Measurements from ENCODE around the gene FRMD5. TPM values are rescaled to one million over a fixed set of nuclear protein-coding genes. Genes with fewer than 3 reads are reported as not detected.
"Not testable (repeated sequence)": the region's sequence is repeated elsewhere in the genome, so short reads cannot be mapped to it uniquely, and the experiment has no call there.

The FRMD5 gene
- total RNA-seq, 1 experiment from 2014 or later, result 3.9 TPM

GRCh38 chr15:43831519-43832052 is 363.5 kb downstream of the FRMD5 start:
- not testable (repeated sequence) for H3K4me1 ChIP-seq (ENCODE audit: insufficient read depth, low read length); H3K79me2 ChIP-seq (ENCODE audit: insufficient read depth, low read length); H3K27me3 ChIP-seq (ENCODE audit: insufficient read depth, low read length); H3K18ac ChIP-seq (ENCODE audit: insufficient read length, low read depth, low read length); H2BK15ac ChIP-seq (ENCODE audit: low read depth, low read length); H3K23ac ChIP-seq (ENCODE audit: insufficient read length, low read depth, low read length); H3K4ac ChIP-seq (ENCODE audit: low read depth, low read length); H3K14ac ChIP-seq (ENCODE audit: insufficient read depth, low read length); H3K27me3 Mint-ChIP-seq (ENCODE audit: low read depth); H2BK20ac ChIP-seq (ENCODE audit: low read depth, low read length, poor library complexity, severe bottlenecking); H3K9me3 Mint-ChIP-seq; H2BK120ac ChIP-seq (ENCODE audit: low read depth, low read length, poor library complexity, severe bottlenecking); H4K20me1 ChIP-seq (ENCODE audit: control insufficient read depth, insufficient read depth, insufficient read length); H3K9ac ChIP-seq (ENCODE audit: extremely low read depth, insufficient read length, low read length); H2BK12ac ChIP-seq (ENCODE audit: insufficient read length, low read depth, low read length); DNase-seq; H3K9me3 ChIP-seq (ENCODE audit: control insufficient read depth, low read depth, low read length); H3K56ac ChIP-seq (ENCODE audit: insufficient read length, low read depth, low read length); H3K4me3 Mint-ChIP-seq; H2AK5ac ChIP-seq (ENCODE audit: insufficient read length, low read length); H3T11ph ChIP-seq (ENCODE audit: low read length); H4K8ac ChIP-seq (replicated peaks; ENCODE audit: insufficient read length, low read depth, low read length); H3K23me2 ChIP-seq (ENCODE audit: insufficient read length, low read depth, low read length, poor library complexity, severe bottlenecking); H3K4me2 ChIP-seq (ENCODE audit: insufficient read depth, insufficient read length, low read length); H4K5ac ChIP-seq (ENCODE audit: insufficient read length, low read depth, low read length); H3K27ac ChIP-seq (ENCODE audit: insufficient read length, low read depth, low read length); H2BK5ac ChIP-seq (ENCODE audit: insufficient read length, low read length); H2AFZ ChIP-seq (ENCODE audit: low read length); H3K79me1 ChIP-seq (ENCODE audit: insufficient read depth, low read depth, low read length, poor library complexity, severe bottlenecking); H4K91ac ChIP-seq (ENCODE audit: insufficient read length, low read depth, low read length)
- Mint-ChIP-seq H3K4me1 (peaks cover 10 to 14% of the 10 kb centered on the region in 2 experiments), H3K27ac (peak overlapping the region in 1 of 3 experiments; percentile 34; a peak in 3 of 7 replicates), H3K36me3 (ENCODE audit: insufficient read depth in 1 of 3, low read depth in 3 of 3) (peaks cover 17 to 53% (median 47%) of the 10 kb centered on the region in 3 experiments)
- no CpG with 5 or more reads among the region's 14 CpGs for WGBS (ENCODE audit: extremely low coverage, insufficient read length, low lambda C conversion rate)

GRCh38 chr15:43830691-43831275 is 364.3 kb downstream of the FRMD5 start:
- H3K23me2 ChIP-seq (ENCODE audit: insufficient read length, low read depth, low read length, poor library complexity, severe bottlenecking); H3K4me2 ChIP-seq (ENCODE audit: insufficient read depth, insufficient read length, low read length); H3K18ac ChIP-seq (ENCODE audit: insufficient read length, low read depth, low read length); H4K91ac ChIP-seq (ENCODE audit: insufficient read length, low read depth, low read length); H2BK5ac ChIP-seq (ENCODE audit: insufficient read length, low read length); DNase-seq; H2BK120ac ChIP-seq (ENCODE audit: low read depth, low read length, poor library complexity, severe bottlenecking); H4K5ac ChIP-seq (ENCODE audit: insufficient read length, low read depth, low read length); H3K9me3 Mint-ChIP-seq; H3K27me3 ChIP-seq (ENCODE audit: insufficient read depth, low read length); H3K79me1 ChIP-seq (ENCODE audit: insufficient read depth, low read depth, low read length, poor library complexity, severe bottlenecking); H2AFZ ChIP-seq (ENCODE audit: low read length); H4K8ac ChIP-seq (replicated peaks; ENCODE audit: insufficient read length, low read depth, low read length); H2BK20ac ChIP-seq (ENCODE audit: low read depth, low read length, poor library complexity, severe bottlenecking); H3K4ac ChIP-seq (ENCODE audit: low read depth, low read length); H3K14ac ChIP-seq (ENCODE audit: insufficient read depth, low read length); H3K27ac Mint-ChIP-seq; H3K9ac ChIP-seq (ENCODE audit: extremely low read depth, insufficient read length, low read length); H3K27me3 Mint-ChIP-seq (ENCODE audit: low read depth); H2BK12ac ChIP-seq (ENCODE audit: insufficient read length, low read depth, low read length); H3K27ac ChIP-seq (ENCODE audit: insufficient read length, low read depth, low read length); H4K20me1 ChIP-seq (ENCODE audit: control insufficient read depth, insufficient read depth, insufficient read length); H3T11ph ChIP-seq (ENCODE audit: low read length); H2AK5ac ChIP-seq (ENCODE audit: insufficient read length, low read length); H3K23ac ChIP-seq (ENCODE audit: insufficient read length, low read depth, low read length); H3K79me2 ChIP-seq (ENCODE audit: insufficient read depth, low read length); H2BK15ac ChIP-seq (ENCODE audit: low read depth, low read length); H3K4me1 ChIP-seq (ENCODE audit: insufficient read depth, low read length); H3K4me3 Mint-ChIP-seq; H3K9me3 ChIP-seq (ENCODE audit: control insufficient read depth, low read depth, low read length); H3K56ac ChIP-seq (ENCODE audit: insufficient read length, low read depth, low read length): not testable (repeated sequence)
- no CpG with 5 or more reads among the region's 9 CpGs for WGBS (ENCODE audit: extremely low coverage, insufficient read length, low lambda C conversion rate)
- H3K36me3 Mint-ChIP-seq (ENCODE audit: insufficient read depth in 1 of 3, low read depth in 3 of 3), result peaks cover 13 to 46% (median 39%) of the 10 kb centered on the region in 3 experiments
- peaks cover 10 to 14% of the 10 kb centered on the region in 2 experiments for H3K4me1 Mint-ChIP-seq
